ENCODE measurements around the gene F8.
"Not testable (repeated sequence)": the region's sequence is repeated elsewhere in the genome, so short reads cannot be mapped to it uniquely, and the experiment has no call there.

Gene F8

DNA sequence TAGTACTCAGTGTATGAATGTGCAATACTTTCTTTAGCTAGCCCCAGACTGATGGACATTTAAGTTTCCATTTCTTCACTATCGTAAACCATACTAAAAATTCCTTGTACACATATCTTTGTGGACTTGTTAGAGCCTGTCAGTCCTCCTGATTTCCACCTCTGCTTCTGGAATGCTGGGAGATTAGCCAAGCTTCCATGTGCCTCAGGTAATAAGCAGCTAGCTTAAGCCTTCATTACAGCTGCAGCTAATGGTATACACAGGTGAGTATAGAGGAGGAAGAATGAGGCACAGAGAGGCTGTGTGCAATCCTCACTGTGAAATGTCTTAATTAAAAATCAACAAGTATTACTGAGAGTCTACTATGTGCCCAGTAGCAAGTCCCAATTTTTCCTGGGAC is 197.9 kb downstream of the F8 start:
- no peak for DNase-seq (ENCODE audit: low read depth in 1 of 2, low spot score in 1 of 2)
- in situ Hi-C loops (cut with HindIII; ENCODE audit: low pct_unique_long_range_greater_than_20kb, low sequenced_read_pairs) = no loop called here
- no peak for TF ChIP-seq JUND (IDR thresholded peaks at IDR 0.05; ENCODE audit: low read depth)

DNA sequence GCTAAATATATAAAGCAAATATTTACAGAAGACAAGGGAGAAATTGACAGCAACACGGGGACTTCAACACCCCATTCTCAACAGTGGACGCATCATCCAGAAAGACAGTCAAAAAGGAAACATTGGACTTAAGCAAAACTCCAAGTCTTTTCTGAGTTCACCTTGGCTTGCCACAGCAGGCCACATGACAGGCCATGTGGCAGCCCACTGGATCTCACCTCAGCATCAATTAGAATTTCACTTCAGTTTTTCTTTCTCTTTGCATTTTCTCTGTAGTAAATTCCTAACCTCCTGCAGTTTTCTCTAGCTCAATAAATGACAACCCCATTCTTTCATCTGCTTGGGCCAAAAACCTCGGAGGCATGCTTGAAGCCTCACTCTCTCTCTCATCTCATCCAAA is 200.5 kb downstream of the F8 start:
- in situ Hi-C loops (cut with HindIII; ENCODE audit: low pct_unique_long_range_greater_than_20kb, low sequenced_read_pairs) = no loop called here
- no peak for TF ChIP-seq JUND (IDR thresholded peaks at IDR 0.05; ENCODE audit: low read depth)
- no peak for DNase-seq (ENCODE audit: low read depth in 1 of 2, low spot score in 1 of 2)

GRCh38 chrX:154821523-154821922 is 201.0 kb downstream of the F8 start:
- no peak for DNase-seq (ENCODE audit: low read depth in 1 of 2, low spot score in 1 of 2)
- TF ChIP-seq JUND (IDR thresholded peaks at IDR 0.05; ENCODE audit: low read depth) = no peak
- in situ Hi-C loops (cut with HindIII; ENCODE audit: low pct_unique_long_range_greater_than_20kb, low sequenced_read_pairs) = no loop called here

- no peak for DNase-seq (ENCODE audit: low read depth in 1 of 2, low spot score in 1 of 2)
- TF ChIP-seq JUND (IDR thresholded peaks at IDR 0.05; ENCODE audit: low read depth) = no peak
- in situ Hi-C loops (cut with HindIII; ENCODE audit: low pct_unique_long_range_greater_than_20kb, low sequenced_read_pairs) = no loop called here
Observed at GRCh38 chrX:154819771-154820341, 202.7 kb downstream of the F8 start.

DNA sequence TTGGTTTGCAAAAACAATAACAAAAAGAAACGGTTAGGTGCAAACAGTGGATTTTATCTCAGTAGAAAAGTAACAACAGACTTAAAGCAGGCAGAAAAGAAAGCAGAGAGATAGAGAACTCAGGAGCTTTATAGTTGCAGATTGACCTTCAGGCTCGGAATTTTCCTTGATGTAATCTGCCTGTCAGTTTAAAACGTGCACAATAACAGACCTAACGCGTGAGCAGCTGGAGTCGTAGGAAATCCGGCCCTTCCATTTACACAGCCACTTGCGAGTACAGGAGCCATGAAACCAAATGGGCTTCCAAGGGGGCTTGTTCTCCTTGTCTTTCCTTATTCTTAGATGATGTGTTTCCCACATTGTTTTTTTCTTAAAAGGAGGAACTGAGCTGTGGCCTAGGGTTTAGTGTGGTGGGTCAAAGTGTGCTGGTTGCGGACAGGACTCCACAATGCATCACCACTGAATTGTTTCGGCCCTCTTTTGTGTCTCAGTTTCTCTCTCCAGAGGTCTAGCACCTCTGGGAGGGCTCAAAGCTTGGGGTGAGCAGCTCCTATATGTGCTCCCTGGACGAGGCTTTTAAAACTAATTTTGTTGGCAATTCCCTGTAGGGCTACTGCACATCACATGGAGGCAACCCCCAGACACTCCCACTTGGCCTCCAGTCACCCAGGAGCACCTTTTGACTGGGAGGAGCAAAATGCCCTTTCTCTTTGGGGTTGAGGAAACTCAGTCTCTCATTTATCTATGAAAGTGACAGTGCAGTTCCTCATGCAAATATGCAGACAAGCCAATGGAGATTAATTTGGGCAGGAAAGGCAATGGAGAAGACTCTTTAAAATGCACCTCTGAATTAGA is 203.4 kb downstream of the F8 start:
- DNase-seq (ENCODE audit: low read depth in 1 of 2, low spot score in 1 of 2) = no peak
- in situ Hi-C loops (cut with HindIII; ENCODE audit: low pct_unique_long_range_greater_than_20kb, low sequenced_read_pairs) = no loop called here
- no peak for TF ChIP-seq JUND (IDR thresholded peaks at IDR 0.05; ENCODE audit: low read depth)

DNA sequence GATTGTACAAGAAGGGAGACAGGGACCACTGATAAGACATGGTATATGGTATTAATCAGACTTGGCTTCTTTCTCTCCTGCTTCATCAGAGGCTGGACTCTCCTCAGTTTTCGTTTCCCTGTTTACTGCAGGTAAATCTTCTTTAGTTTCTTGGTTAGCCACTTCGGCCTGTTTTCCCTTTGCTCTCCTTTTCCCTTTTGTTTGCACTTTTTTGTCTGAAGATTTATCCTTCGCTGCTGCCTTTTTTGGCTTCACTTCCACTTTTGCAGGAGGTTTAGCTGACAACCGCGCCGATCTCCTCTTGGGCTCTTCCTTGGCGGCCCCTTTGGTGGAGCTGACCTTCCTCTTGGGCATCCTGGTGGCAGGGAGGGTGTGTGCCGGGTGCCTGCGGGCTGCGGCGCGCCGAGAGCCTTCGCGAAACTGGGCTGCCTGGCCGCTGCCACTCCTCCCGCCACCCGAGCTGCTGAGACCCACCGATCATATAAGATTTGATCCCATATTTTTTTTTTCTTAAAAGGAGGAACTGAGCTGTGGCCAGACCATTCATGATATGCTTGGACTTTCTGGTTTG is 205.4 kb downstream of the F8 start:
- in situ Hi-C loops (cut with HindIII; ENCODE audit: low pct_unique_long_range_greater_than_20kb, low sequenced_read_pairs); DNase-seq (ENCODE audit: low read depth in 1 of 2, low spot score in 1 of 2): not testable (repeated sequence)

DNA sequence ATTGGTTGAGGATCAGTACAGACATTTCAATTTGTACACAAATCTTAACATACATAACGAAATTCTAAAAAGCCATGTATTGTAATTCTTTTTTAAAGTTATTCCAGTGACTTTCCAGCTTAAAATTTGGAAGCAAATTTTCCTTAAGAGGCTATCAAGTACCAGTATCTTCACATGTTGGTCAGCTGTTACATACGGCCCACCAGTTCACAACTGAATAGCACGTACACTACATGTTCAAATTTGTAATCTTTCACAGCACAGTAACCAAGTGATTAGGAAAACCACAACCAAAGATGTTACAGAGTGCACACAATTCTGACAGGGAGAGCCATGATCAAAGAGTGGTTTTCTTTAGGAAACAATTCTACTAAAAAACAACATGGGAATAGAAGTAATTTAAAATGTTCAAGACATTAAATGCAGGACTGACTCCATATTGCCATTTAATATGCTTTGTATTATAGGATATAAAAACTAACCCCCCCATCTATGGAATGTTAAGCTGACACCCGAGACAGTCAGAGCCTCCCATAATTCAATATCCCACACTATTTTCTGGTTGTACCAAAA is 206.1 kb downstream of the F8 start:
- in situ Hi-C loops (cut with HindIII; ENCODE audit: low pct_unique_long_range_greater_than_20kb, low sequenced_read_pairs); DNase-seq (ENCODE audit: low read depth in 1 of 2, low spot score in 1 of 2): not testable (repeated sequence)

DNA sequence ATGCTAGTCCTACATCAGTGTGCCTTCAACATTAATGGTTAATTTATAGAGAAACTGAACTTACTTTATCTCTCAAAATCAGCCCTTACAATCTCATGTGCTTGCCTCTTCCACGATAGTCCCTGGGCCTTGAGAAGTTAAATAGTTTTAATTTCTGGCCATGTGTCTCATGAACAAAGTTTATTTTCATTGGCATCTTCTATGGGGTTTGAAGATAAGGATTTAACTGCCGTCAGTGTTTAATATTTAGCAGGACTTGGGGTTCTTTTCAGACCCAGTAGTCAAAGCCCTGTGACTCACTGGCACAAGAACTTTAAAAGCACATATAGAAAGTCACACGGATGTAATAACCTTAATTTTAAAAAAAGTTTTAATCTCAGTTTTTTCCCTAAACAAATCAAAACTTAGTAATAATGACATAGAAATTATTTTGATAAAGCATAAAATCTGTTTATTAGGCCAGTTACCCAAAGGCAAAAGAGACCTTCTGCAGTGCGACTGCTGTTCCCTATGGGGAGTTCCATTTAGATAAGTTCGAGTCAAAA is 207.2 kb downstream of the F8 start:
- in situ Hi-C loops (cut with HindIII; ENCODE audit: low pct_unique_long_range_greater_than_20kb, low sequenced_read_pairs) = no loop called here
- no peak for TF ChIP-seq JUND (IDR thresholded peaks at IDR 0.05; ENCODE audit: low read depth)
- no peak for DNase-seq (ENCODE audit: low read depth in 1 of 2, low spot score in 1 of 2)

GRCh38 chrX:154813801-154814200 is 208.7 kb downstream of the F8 start:
- in situ Hi-C loops (cut with HindIII; ENCODE audit: low pct_unique_long_range_greater_than_20kb, low sequenced_read_pairs) = no loop called here
- no peak for DNase-seq (ENCODE audit: low read depth in 1 of 2, low spot score in 1 of 2)
- TF ChIP-seq JUND (IDR thresholded peaks at IDR 0.05; ENCODE audit: low read depth) = no peak

- DNase-seq (ENCODE audit: low read depth in 1 of 2, low spot score in 1 of 2) = no peak
- in situ Hi-C loops (cut with HindIII; ENCODE audit: low pct_unique_long_range_greater_than_20kb, low sequenced_read_pairs) = no loop called here
- no peak for TF ChIP-seq JUND (IDR thresholded peaks at IDR 0.05; ENCODE audit: low read depth)
Observed at GRCh38 chrX:154812341-154813101, 210.0 kb downstream of the F8 start.

GRCh38 chrX:154809939-154810665 is 212.4 kb downstream of the F8 start:
- no peak for DNase-seq (ENCODE audit: low read depth in 1 of 2, low spot score in 1 of 2)
- no peak for TF ChIP-seq JUND (IDR thresholded peaks at IDR 0.05; ENCODE audit: low read depth)
- in situ Hi-C loops (cut with HindIII; ENCODE audit: low pct_unique_long_range_greater_than_20kb, low sequenced_read_pairs) = no loop called here

Data from T47D (cell line).